ENCODE data around the gene PRIMA1.

PRIMA1 gene

GRCh38 chr14:93765970-93766369 is 22.3 kb downstream of the PRIMA1 start:
- Histone ChIP-seq H3F3A (ENCODE audit: insufficient read depth, low read length) (no peaks in the 10 kb centered on the region), H3K79me2 (ENCODE audit: insufficient read depth, low read length) (no peaks in the 10 kb centered on the region), H3K9ac (ENCODE audit: low read length) (no peak overlapping the region), H3K9me3 (ENCODE audit: low read length) (no peaks in the 10 kb centered on the region), H2AFZ (ENCODE audit: low read length) (no peak overlapping the region), H3K27me3 (ENCODE audit: insufficient read depth, low read length) (peaks cover 3% of the 10 kb centered on the region; the same call in 1 of the 2 replicates), H3K4me1 (ENCODE audit: insufficient read depth, low read length, severe bottlenecking) (no peaks in the 10 kb centered on the region), H4K20me1 (ENCODE audit: insufficient read depth, low read length) (no peaks in the 10 kb centered on the region), H3K4me3 (ENCODE audit: low read depth, low read length, poor library complexity, severe bottlenecking) (no peak overlapping the region), H3K4me2 (ENCODE audit: low read length) (no peak overlapping the region), H3K36me3 (ENCODE audit: insufficient read depth, low read length) (no peaks in the 10 kb centered on the region), H3K9me2 (ENCODE audit: low read depth, low read length) (no peaks in the 10 kb centered on the region), H3K27ac (ENCODE audit: low read depth, low read length, poor library complexity, severe bottlenecking) (no peak overlapping the region)
- TF ChIP-seq EZH2 (IDR thresholded peaks at IDR 0.05; ENCODE audit: borderline replicate concordance, low read length) (no peak), CTCF (IDR thresholded peaks at IDR 0.05; ENCODE audit: low read length) (no peak)

GRCh38 chr14:93765155-93765554 is 23.1 kb downstream of the PRIMA1 start:
- H3K27ac ChIP-seq (ENCODE audit: low read depth, low read length, poor library complexity, severe bottlenecking) = no peak overlapping the region
- no peak overlapping the region for H3K4me3 ChIP-seq (ENCODE audit: low read depth, low read length, poor library complexity, severe bottlenecking)
- no peaks in the 10 kb centered on the region for H3K9me2 ChIP-seq (ENCODE audit: low read depth, low read length)
- no peak overlapping the region for H2AFZ ChIP-seq (ENCODE audit: low read length)
- H3K27me3 ChIP-seq (ENCODE audit: insufficient read depth, low read length) = peaks cover 3% of the 10 kb centered on the region; the same call in 1 of the 2 replicates
- no peak overlapping the region for H3K9ac ChIP-seq (ENCODE audit: low read length)
- H3F3A ChIP-seq (ENCODE audit: insufficient read depth, low read length) = no peaks in the 10 kb centered on the region
- TF ChIP-seq CTCF (IDR thresholded peaks at IDR 0.05; ENCODE audit: low read length) = no peak
- TF ChIP-seq EZH2 (IDR thresholded peaks at IDR 0.05; ENCODE audit: borderline replicate concordance, low read length) = no peak
- H4K20me1 ChIP-seq (ENCODE audit: insufficient read depth, low read length) = no peaks in the 10 kb centered on the region
- no peak overlapping the region for H3K4me2 ChIP-seq (ENCODE audit: low read length)
- H3K9me3 ChIP-seq (ENCODE audit: low read length) = no peaks in the 10 kb centered on the region
- no peaks in the 10 kb centered on the region for H3K79me2 ChIP-seq (ENCODE audit: insufficient read depth, low read length)
- H3K4me1 ChIP-seq (ENCODE audit: insufficient read depth, low read length, severe bottlenecking) = no peaks in the 10 kb centered on the region
- no peaks in the 10 kb centered on the region for H3K36me3 ChIP-seq (ENCODE audit: insufficient read depth, low read length)

DNA sequence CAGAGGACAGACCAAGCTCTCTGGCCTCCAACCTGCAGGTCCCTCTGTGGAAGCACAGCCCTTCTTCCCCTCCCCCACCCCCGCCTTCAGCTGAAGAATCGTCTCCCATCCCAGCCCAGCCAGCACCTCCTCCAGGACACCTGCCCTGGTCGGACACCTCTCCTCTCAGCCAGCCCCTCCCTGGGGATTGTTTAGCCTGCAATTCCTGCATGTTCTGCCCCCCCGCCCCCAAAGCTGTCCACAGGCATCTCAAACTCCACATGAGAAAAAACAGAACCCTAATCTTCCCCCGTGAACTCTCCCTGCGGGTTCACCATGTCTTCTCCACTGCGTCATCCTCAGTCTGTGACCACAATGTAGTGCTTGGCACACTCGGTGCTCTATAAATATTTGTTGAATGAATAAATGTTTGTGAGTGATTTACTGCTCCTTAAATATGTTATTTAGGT is 24.1 kb downstream of the PRIMA1 start:
- H3K27ac ChIP-seq (ENCODE audit: low read depth, low read length, poor library complexity, severe bottlenecking) = no peak overlapping the region
- H2AFZ ChIP-seq (ENCODE audit: low read length) = no peak overlapping the region
- H4K20me1 ChIP-seq (ENCODE audit: insufficient read depth, low read length) = no peaks in the 10 kb centered on the region
- TF ChIP-seq EZH2 (IDR thresholded peaks at IDR 0.05; ENCODE audit: borderline replicate concordance, low read length) = no peak
- no peak for TF ChIP-seq CTCF (IDR thresholded peaks at IDR 0.05; ENCODE audit: low read length)
- H3K27me3 ChIP-seq (ENCODE audit: insufficient read depth, low read length) = peaks cover 3% of the 10 kb centered on the region; the same call in 1 of the 2 replicates
- no peaks in the 10 kb centered on the region for H3K79me2 ChIP-seq (ENCODE audit: insufficient read depth, low read length)
- H3K36me3 ChIP-seq (ENCODE audit: insufficient read depth, low read length) = no peaks in the 10 kb centered on the region
- no peaks in the 10 kb centered on the region for H3K9me2 ChIP-seq (ENCODE audit: low read depth, low read length)
- H3F3A ChIP-seq (ENCODE audit: insufficient read depth, low read length) = no peaks in the 10 kb centered on the region
- no peak overlapping the region for H3K4me2 ChIP-seq (ENCODE audit: low read length)
- no peak overlapping the region for H3K4me3 ChIP-seq (ENCODE audit: low read depth, low read length, poor library complexity, severe bottlenecking)
- H3K9me3 ChIP-seq (ENCODE audit: low read length) = no peaks in the 10 kb centered on the region
- H3K9ac ChIP-seq (ENCODE audit: low read length) = no peak overlapping the region
- H3K4me1 ChIP-seq (ENCODE audit: insufficient read depth, low read length, severe bottlenecking) = no peaks in the 10 kb centered on the region
